ENCODE data around the gene COL4A6.

- TF ChIP-seq CTCF (IDR thresholded peaks at IDR 0.05) = no peak
- TF ChIP-seq EZH2 (IDR thresholded peaks at IDR 0.05) = no peak
- no peak for TF ChIP-seq EZH2phosphoT487 (IDR thresholded peaks at IDR 0.05)
Measured at GRCh38 chrX:108157628-108158027, 280.6 kb downstream of the COL4A6 start.

Data from neural progenitor cell (in vitro differentiated cells).